GM18505 (cell line): ENCODE measurements around the gene DGKE.

Experiments
- ATAC-seq: cut with Tn5 transposase; IDR thresholded peaks from one replicate; pipeline ENCODE4 v1.9.1; 2021; ENCODE audit not compliant: unreplicated experiment
- POLR2A ChIP-seq: IDR thresholded peaks from 4 replicates; pipeline ENCODE4 v1.6.1; 2011; ENCODE audit warnings: borderline replicate concordance; ENCODE audit not compliant: insufficient read depth, insufficient read length; ENCODE audit errors: extremely low read depth

Gene DGKE

GRCh38 chr17:56833809-56834379 lies at the start of gene DGKE, which contains the start of gene C17orf67:
TSS of gene DGKE (plus strand) at chr17:56834151. CDS start at chr17:56834796, 645 bp downstream.
TSS of gene C17orf67 (minus strand) at chr17:56833920. CDS start at chr17:56815810, 18,110 bp downstream.
- peak; percentile 65 for TF ChIP-seq POLR2A
- peak; percentile 68 for ATAC-seq

GRCh38 chr17:56785405-56785804 lies 48.5 kb upstream of the DGKE start:
- ATAC-seq = no peak
- TF ChIP-seq POLR2A = no peak

GRCh38 chr17:56785997-56786680 lies 47.8 kb upstream of the DGKE start:
- TF ChIP-seq POLR2A = no peak
- ATAC-seq = no peak

GRCh38 chr17:56786989-56787482 lies 46.9 kb upstream of the DGKE start:
- no peak for TF ChIP-seq POLR2A
- peak; percentile 81 for ATAC-seq

- no peak for ATAC-seq
- TF ChIP-seq POLR2A = no peak
Observed at GRCh38 chr17:56792267-56792666, 41.7 kb upstream of the DGKE start.

- no peak for TF ChIP-seq POLR2A
- no peak for ATAC-seq
Observed at GRCh38 chr17:56793531-56793930, 40.4 kb upstream of the DGKE start.

GRCh38 chr17:56793957-56794356 lies 40.0 kb upstream of the DGKE start:
- no peak for ATAC-seq

GRCh38 chr17:56795221-56795865 lies 38.6 kb upstream of the DGKE start:
- TF ChIP-seq POLR2A = no peak
- no peak for ATAC-seq

More at GRCh38 chr17:56793957-56794356, 40.0 kb upstream of the DGKE start:
- TF ChIP-seq POLR2A = no peak

GRCh38 chr17:56796536-56796935 lies 37.4 kb upstream of the DGKE start:
- no peak for ATAC-seq
- no peak for TF ChIP-seq POLR2A

GRCh38 chr17:56798916-56799315 lies 35.0 kb upstream of the DGKE start:
- no peak for ATAC-seq
- no peak for TF ChIP-seq POLR2A

- no peak for ATAC-seq
- no peak for TF ChIP-seq POLR2A
Observed at GRCh38 chr17:56801459-56802178, 32.3 kb upstream of the DGKE start.

GRCh38 chr17:56803071-56803470 lies 30.9 kb upstream of the DGKE start:
- ATAC-seq = no peak
- TF ChIP-seq POLR2A = no peak

- TF ChIP-seq POLR2A = no peak
- ATAC-seq = no peak
Observed at GRCh38 chr17:56804454-56804853, 29.5 kb upstream of the DGKE start.
